ENCODE measurements around the gene WDR27.
"Not testable (repeated sequence)": the region's sequence is repeated elsewhere in the genome, so short reads cannot be mapped to it uniquely, and the experiment has no call there.

WDR27 gene

GRCh38 chr6:169467755-169468154, 234.1 kb downstream of the WDR27 start:
- FAIRE-seq: not testable (repeated sequence)

DNA sequence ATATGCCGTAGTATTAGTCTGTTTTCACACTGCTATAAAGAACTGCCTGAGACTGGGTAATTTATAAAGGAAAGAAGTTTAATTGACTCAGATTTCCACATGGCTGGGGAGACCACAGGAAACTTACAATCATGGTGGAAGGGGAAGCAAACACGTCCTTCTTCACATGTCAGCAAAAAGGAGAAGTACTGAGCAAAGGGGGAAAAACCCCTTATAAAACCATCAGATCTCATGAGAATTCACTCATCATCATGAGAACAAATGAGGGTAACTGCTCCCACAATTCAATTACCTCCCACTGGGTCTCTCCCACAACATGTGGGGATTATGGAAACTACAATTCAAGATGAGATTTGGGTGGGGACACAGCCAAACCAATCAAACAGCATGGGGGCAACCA, 235.6 kb downstream of the WDR27 start:
- FAIRE-seq: not testable (repeated sequence)

- no peak for FAIRE-seq
Measured at GRCh38 chr6:169457762-169458161, 244.1 kb downstream of the WDR27 start.

- FAIRE-seq: no peak
Measured at GRCh38 chr6:169456840-169457239, 245.0 kb downstream of the WDR27 start.

DNA sequence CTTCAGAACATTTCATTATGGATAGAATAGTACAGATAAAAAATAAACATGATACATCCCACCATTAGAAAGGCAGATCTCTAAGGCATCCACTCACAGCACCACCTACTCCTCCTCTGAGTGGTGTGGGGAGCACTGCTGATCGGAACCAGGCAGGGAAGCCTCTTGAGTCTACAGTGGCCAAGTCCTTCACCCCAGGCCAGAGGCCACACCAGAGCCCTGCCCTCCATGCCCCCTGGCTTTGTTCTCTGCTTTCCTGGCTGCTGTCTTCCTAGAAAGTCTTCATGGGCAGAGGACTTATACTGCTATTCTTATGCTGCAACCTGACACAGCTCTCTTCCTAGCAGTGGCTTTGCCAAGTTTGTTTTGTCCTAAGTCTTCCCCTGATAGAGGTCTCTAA, 246.4 kb downstream of the WDR27 start:
- no peak for FAIRE-seq

DNA sequence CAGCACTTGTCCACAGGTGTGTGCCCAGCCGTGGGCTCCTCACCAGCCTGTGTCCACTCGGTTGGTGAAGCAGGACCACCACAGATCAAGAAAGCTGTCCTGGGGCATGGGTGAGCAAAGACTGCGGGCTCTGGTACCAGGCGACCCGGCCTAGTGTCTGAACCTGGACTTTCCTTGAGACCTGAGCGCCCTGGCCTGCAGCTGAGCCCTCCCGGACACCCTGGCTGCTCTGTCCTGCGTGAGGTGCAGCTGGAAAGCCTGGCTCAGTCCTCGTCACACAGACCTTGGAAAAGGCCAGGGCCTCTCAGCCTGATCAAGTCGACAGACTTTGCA, 247.0 kb downstream of the WDR27 start:
- FAIRE-seq: no peak

- FAIRE-seq: no peak
Measured at GRCh38 chr6:169454204-169454871, 247.5 kb downstream of the WDR27 start.

DNA sequence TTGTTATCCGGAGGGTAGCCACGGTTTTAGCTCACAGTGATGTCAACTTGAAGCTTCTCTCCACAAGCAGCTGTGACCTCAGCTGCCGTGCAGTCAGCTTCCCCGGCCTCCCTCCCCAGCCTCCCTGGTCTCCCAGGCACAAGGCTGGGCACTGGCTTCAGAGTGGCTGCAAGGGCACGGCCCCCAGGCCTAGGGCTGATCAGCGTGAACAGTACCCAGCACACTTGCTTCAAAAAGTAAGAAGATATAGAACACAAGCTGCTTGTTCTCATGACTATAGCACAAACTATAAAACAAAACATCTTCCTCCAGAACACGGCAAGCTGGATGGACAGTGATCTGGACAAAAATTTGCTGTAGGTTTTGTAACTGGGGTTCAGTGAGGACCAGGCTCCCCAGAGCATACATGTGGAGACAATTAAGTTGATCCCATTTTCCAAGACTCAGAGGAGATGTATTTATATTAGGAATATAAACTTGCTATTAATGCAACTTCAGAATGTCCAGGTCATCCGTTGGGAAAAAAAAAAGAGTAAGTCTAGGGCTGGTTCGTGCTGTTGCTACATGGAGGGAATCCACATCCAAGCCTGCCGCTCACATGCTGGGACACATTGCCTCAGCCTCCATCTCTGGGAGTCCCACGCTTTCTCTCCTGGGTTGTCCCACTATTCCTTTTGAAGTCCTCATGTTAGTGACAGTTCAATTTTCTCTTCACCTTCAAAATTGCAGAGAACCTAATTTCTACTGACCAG, 248.8 kb downstream of the WDR27 start:
- FAIRE-seq: no peak

- FAIRE-seq: no peak
Measured at GRCh38 chr6:169452117-169452868, 249.5 kb downstream of the WDR27 start.

DNA sequence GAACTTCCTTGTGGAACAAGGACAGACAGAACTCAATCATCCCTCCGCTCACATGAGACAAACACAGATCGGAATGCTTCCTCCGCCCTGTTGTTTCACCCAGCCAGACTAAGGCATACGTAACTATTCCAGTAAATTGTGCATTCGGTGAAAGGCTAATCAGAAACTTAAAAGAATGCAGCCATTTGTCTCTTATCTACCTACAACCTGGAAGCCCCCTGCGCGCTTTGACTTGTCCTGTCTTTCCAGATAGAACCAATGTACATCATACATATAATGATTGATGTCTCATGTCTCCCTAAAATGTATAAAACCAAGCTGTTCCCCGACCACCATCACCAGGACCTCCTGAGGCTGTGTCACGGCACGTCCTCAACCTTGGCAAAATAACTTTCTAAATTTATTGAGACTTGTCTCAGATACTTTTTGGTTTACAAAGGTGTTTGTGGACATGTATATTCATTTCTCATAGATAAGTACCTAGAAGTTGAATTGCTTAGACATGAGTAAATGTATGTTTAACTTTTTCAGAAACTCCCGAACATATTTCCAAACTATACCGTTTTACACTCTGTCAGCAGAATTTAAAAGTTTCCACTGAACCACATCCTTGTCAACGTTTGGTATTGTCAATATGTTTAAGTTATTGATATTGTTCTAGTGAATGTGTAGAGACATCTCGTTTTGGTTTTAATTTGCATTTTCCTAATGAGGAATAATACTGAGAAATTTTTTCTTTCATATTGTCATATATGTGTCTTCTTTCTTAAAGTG, 250.6 kb downstream of the WDR27 start:
- no peak for FAIRE-seq

- no peak for FAIRE-seq
Measured at GRCh38 chr6:169450097-169450496, 251.7 kb downstream of the WDR27 start.

- no peak for FAIRE-seq
Measured at GRCh38 chr6:169449221-169449620, 252.6 kb downstream of the WDR27 start.

GRCh38 chr6:169445661-169446581, 255.9 kb downstream of the WDR27 start:
- no peak for FAIRE-seq

- FAIRE-seq: no peak
Measured at GRCh38 chr6:169445227-169445626, 256.6 kb downstream of the WDR27 start.

- FAIRE-seq: no peak
Measured at GRCh38 chr6:169441292-169441691, 260.5 kb downstream of the WDR27 start.

DNA sequence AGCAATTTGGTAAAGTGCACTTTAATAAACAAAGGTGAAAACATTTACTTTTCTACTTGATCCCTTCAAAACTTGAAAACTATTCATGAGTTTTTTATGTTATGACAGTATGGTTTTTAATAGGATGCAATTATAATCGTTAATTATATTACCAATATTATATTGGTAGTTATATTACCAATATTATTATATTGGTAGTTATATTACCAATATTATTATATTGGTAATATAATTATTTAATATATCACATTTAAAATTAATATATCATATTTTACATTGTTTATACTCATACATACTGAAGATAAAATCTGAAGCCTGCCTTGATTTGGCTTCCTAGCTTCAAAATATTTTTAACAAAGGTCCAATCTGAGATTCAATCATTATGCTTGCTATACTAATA, 262.1 kb downstream of the WDR27 start:
- FAIRE-seq: peak; percentile 21

- FAIRE-seq: not testable (repeated sequence)
Measured at GRCh38 chr6:169434554-169434953, 267.3 kb downstream of the WDR27 start.

DNA sequence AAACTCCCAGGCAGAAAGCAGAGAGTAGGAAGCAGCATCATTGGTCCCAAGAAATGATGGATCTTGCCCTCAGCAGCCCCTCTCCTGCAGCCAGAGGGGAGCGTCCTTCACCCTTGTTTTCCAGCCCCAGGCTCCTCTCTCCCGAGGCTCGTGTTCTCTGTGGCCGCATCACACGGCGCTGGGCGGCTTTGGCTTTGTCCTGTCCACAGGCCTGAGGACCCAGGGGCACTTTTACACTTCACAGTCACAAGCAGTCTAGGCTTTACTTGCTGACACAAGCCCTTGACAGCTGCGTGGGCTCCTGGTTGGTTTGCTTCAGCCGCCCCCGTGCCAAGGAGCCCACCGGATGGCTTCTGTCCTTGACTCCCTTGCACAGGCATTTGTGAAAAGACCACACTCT, 272.8 kb downstream of the WDR27 start:
- no peak for FAIRE-seq

DNA sequence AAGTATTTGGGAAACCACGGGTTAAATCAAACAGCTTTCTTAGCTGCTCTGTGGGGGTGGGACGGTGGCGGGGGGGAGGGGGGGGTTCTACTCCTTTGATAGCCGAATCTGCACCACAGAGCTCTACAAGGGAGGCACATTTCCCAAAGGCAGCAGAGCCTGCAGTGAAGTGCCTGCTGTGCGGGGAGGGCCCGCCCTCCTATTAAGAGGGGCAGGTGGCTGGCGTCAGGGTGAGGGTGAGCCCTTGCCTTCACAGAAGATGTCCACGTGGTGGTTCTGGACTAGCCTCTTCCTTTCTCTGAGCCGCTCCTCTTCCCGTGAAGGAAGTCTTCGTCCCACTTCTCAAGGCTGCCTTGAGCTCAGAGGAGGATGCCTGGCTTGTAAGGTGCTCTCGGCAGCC, 273.3 kb downstream of the WDR27 start:
- FAIRE-seq: no peak

DNA sequence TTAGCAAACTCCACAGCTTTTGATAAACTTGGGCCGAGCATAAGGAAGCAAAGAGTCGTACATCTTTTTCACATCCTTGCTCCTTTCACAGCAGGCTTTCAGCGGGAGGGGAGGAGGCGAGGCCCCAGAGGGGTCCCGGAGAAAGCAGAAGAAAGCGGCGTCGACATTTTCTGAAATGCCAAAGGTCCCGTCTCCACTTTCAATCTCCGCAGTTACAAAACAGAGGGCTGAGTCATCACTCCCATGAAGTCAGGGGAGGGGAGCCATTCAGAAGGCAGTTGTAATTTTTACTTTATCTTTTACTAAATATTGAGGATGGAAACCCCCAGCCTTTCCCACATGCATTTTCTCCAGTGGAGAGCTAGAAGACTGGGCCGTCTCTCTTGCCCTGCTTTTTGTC, 274.0 kb downstream of the WDR27 start:
- FAIRE-seq: no peak

- no peak for FAIRE-seq
Measured at GRCh38 chr6:169426611-169427010, 275.2 kb downstream of the WDR27 start.
